Chondrocyte (in vitro differentiated cells): Measurements from ENCODE around the gene MARCO. TPM values are rescaled to one million over a fixed set of nuclear protein-coding genes. Genes with fewer than 3 reads are reported as not detected.
"Not testable (repeated sequence)": the region's sequence is repeated elsewhere in the genome, so short reads cannot be mapped to it uniquely, and the experiment has no call there.

Experiments
- DNase-seq: peaks from one replicate; pipeline ENCODE4 v3.0.0; 2021; ENCODE audit warnings: mixed read lengths, low spot score
- H3K27ac Mint-ChIP-seq: one replicate; pipeline ENCODE4 v1.8.0; 2021; ENCODE audit warnings: mild to moderate bottlenecking, moderate library complexity, mixed read lengths; ENCODE audit not compliant: unreplicated experiment
- H3K27me3 Mint-ChIP-seq: 2 replicates; pipeline ENCODE4 v1.8.0; 2021; ENCODE audit warnings: low read depth, mixed read lengths
- H3K36me3 Mint-ChIP-seq: 2 replicates; pipeline ENCODE4 v1.8.0; 2021; ENCODE audit warnings: low read depth, mixed read lengths
- H3K4me1 Mint-ChIP-seq: 2 replicates; pipeline ENCODE4 v1.8.0; 2021; ENCODE audit warnings: low read depth, mild to moderate bottlenecking, mixed read lengths
- H3K4me3 Mint-ChIP-seq: one replicate; pipeline ENCODE4 v1.8.0; 2021; ENCODE audit warnings: mild to moderate bottlenecking, moderate library complexity, mixed read lengths; ENCODE audit not compliant: unreplicated experiment
- H3K9me3 Mint-ChIP-seq: 2 replicates; pipeline ENCODE4 v1.8.0; 2021; ENCODE audit warnings: low read depth, mixed read lengths
- CTCF ChIP-seq: fragments of 200-600 bp; sonication (generic); IDR thresholded peaks from 2 replicates; pipeline ENCODE4 v1.5.0; 2021; ENCODE audit warnings: antibody characterized with exemption, mild to moderate bottlenecking, moderate library complexity
- total RNA-seq: library from RNA; stranded (reverse); gene quantifications from 3 replicates; pipeline ENCODE4 v1.2.1, GENCODE V29; 2021

MARCO gene
- total RNA-seq, 1 donor from 2014 or later: not detected

GRCh38 chr2:119025762-119026351, 83.9 kb downstream of the MARCO start:
- Mint-ChIP-seq H3K4me3 (no peak overlapping the region), H3K36me3 (no peaks in the 10 kb centered on the region), H3K4me1 (no peaks in the 10 kb centered on the region), H3K27ac (no peak overlapping the region), H3K9me3 (peaks cover 3% of the 10 kb centered on the region), H3K27me3 (peaks cover 38% of the 10 kb centered on the region)
- TF ChIP-seq CTCF: no peak
- peak; percentile 61 for DNase-seq

GRCh38 chr2:119026890-119027289, 84.9 kb downstream of the MARCO start:
- peaks cover 43% of the 10 kb centered on the region for H3K27me3 Mint-ChIP-seq
- DNase-seq: no peak
- H3K9me3 Mint-ChIP-seq: peaks cover 3% of the 10 kb centered on the region
- TF ChIP-seq CTCF: no peak
- no peak overlapping the region for H3K27ac Mint-ChIP-seq
- no peak overlapping the region for H3K4me3 Mint-ChIP-seq
- no peaks in the 10 kb centered on the region for H3K36me3 Mint-ChIP-seq
- no peaks in the 10 kb centered on the region for H3K4me1 Mint-ChIP-seq

GRCh38 chr2:119028327-119029174, 86.6 kb downstream of the MARCO start:
- no peak for DNase-seq
- H3K27me3 Mint-ChIP-seq: peaks cover 40% of the 10 kb centered on the region

GRCh38 chr2:119029297-119029696, 87.3 kb downstream of the MARCO start:
- peaks cover 6% of the 10 kb centered on the region for H3K9me3 Mint-ChIP-seq
- no peak for TF ChIP-seq CTCF
- no peaks in the 10 kb centered on the region for H3K4me1 Mint-ChIP-seq
- H3K4me3 Mint-ChIP-seq: no peak overlapping the region
- peaks cover 39% of the 10 kb centered on the region for H3K27me3 Mint-ChIP-seq
- DNase-seq: no peak
- H3K27ac Mint-ChIP-seq: no peak overlapping the region
- peaks cover 2% of the 10 kb centered on the region for H3K36me3 Mint-ChIP-seq

More at GRCh38 chr2:119028327-119029174, 86.6 kb downstream of the MARCO start:
- peak; percentile 74 for TF ChIP-seq CTCF
- H3K4me3 Mint-ChIP-seq: no peak overlapping the region
- no peak overlapping the region for H3K27ac Mint-ChIP-seq
- H3K36me3 Mint-ChIP-seq: peaks cover 1% of the 10 kb centered on the region
- H3K4me1 Mint-ChIP-seq: no peaks in the 10 kb centered on the region
- peaks cover 6% of the 10 kb centered on the region for H3K9me3 Mint-ChIP-seq

GRCh38 chr2:119037922-119038321, 95.9 kb downstream of the MARCO start:
- not testable (repeated sequence) for H3K27ac Mint-ChIP-seq, H3K4me3 Mint-ChIP-seq, DNase-seq, H3K36me3 Mint-ChIP-seq, H3K4me1 Mint-ChIP-seq
- H3K9me3 Mint-ChIP-seq: peaks cover 20% of the 10 kb centered on the region
- peaks cover 21% of the 10 kb centered on the region for H3K27me3 Mint-ChIP-seq
